IgD-negative memory B cell (primary cell): ENCODE results near the gene SLC4A2. TPM values are rescaled to one million over a fixed set of nuclear protein-coding genes. Genes with fewer than 3 reads are reported as not detected.
A peak's percentile ranks its signal among the peaks of the same experiment; 100 is the strongest.

Source experiments
- H3K27ac Mint-ChIP-seq, 3 donors: one replicate each; pipeline ENCODE4 v1.8.0; 2020 to 2022; ENCODE audit warnings: mild to moderate bottlenecking in 3 of 3, mixed read lengths in 3 of 3, moderate library complexity in 1 of 3
- H3K27me3 Mint-ChIP-seq: one replicate; pipeline ENCODE4 v1.8.0; 2021; ENCODE audit warnings: mixed read lengths
- H3K36me3 Mint-ChIP-seq: one replicate; pipeline ENCODE4 v1.8.0; 2020; ENCODE audit warnings: mild to moderate bottlenecking, mixed read lengths
- H3K4me1 Mint-ChIP-seq, 3 donors: one replicate each; pipeline ENCODE4 v1.8.0; 2020 to 2022; ENCODE audit warnings: mixed read lengths in 3 of 3, mild to moderate bottlenecking in 1 of 3
- H3K4me3 Mint-ChIP-seq, 4 donors: one replicate each; pipeline ENCODE4 v1.8.0; 2020 to 2022; ENCODE audit warnings: mild to moderate bottlenecking in 4 of 4, mixed read lengths in 4 of 4, moderate library complexity in 3 of 4
- H3K9me3 Mint-ChIP-seq, 3 donors: one replicate each; pipeline ENCODE4 v1.8.0; 2020 to 2021; ENCODE audit warnings: mixed read lengths in 3 of 3, mild to moderate bottlenecking in 1 of 3
- polyA plus RNA-seq: library from polyadenylated mRNA; unstranded; fragments of 300-500 nt; fragmentation: Illumina TruSeq; gene quantifications from one replicate; pipeline ENCODE4 v1.2.3, GENCODE V29; 2021

Gene SLC4A2
- polyA plus RNA-seq, 1 donor from 2014 or later, result 17.8 TPM

DNA sequence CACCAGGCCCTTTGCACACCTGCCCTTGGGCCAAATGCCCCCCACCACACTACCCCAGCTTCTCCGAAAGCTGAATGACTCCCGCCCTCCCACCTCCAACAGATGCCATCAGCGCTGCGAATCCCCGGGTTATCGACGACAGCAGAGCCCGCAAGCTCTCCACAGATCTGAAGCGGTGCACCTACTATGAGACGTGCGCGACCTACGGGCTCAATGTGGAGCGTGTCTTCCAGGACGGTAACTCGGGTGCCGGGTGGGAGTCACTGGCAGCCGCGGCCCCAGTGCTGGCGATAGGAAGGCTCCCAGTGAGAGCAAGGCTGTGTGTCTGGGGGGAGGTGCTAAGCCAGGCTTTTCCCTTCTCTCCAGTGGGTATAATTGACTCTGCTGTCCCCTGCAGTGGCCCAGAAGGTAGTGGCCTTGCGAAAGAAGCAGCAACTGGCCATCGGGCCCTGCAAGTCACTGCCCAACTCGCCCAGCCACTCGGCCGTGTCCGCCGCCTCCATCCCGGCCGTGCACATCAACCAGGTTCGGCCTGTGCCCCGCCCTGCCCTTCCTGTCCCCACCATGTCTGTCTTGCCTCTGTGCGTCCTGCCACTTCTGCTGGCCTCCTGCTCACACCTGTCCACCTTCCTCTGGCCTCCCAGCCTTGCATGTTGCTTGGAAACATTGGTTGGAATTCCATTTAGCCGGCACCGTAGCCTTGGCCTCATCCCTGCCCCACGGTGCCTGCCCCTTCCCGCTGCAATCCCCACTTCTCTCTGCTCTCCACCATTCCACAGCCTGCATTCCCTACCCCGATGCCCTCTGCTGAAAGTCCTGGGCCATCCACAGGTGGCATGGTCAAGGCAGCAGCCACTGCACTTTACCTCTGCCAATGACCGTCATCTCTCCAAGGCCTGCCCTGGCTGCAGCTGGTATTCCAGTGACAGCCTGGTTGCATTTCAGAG is 59.0 kb downstream of the SLC4A2 start:
- H3K4me3 Mint-ChIP-seq, result peak overlapping the region in 1 of 4 donors; percentile 62
- H3K4me1 Mint-ChIP-seq, result peaks cover 0 to 3% (median 2%) of the 10 kb centered on the region in 3 donors
- peaks cover 6% of the 10 kb centered on the region for H3K36me3 Mint-ChIP-seq
- no peaks in the 10 kb centered on the region for H3K9me3 Mint-ChIP-seq
- no peak overlapping the region for H3K27ac Mint-ChIP-seq
- H3K27me3 Mint-ChIP-seq, result peaks cover 9% of the 10 kb centered on the region

DNA sequence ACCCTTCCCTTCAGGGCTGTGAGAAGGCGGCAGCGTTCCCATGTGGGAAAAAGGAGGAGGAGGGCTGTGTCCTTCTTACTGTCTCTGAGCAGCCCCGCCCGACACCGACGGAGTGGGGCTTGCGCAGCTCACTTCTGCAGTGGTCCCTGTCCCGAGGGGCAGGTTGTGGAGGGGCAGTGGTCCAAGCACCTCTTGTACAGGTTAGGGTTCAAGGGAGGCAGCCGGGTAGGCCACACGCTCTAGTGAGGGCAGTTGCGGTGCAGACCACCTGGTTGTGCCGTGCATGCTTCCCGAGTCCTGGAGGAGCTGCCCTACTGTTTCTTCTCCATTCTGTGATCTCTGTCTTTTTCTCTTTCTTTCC is 59.6 kb downstream of the SLC4A2 start:
- H3K9me3 Mint-ChIP-seq, result no peaks in the 10 kb centered on the region
- H3K27me3 Mint-ChIP-seq, result peaks cover 4% of the 10 kb centered on the region
- H3K4me1 Mint-ChIP-seq, result peaks cover 3 to 5% (median 3%) of the 10 kb centered on the region in 3 donors
- peak overlapping the region in 1 of 4 donors; percentile 62 for H3K4me3 Mint-ChIP-seq
- peaks cover 11% of the 10 kb centered on the region for H3K36me3 Mint-ChIP-seq
- H3K27ac Mint-ChIP-seq, result peak overlapping the region in 1 of 3 donors; percentile 36

DNA sequence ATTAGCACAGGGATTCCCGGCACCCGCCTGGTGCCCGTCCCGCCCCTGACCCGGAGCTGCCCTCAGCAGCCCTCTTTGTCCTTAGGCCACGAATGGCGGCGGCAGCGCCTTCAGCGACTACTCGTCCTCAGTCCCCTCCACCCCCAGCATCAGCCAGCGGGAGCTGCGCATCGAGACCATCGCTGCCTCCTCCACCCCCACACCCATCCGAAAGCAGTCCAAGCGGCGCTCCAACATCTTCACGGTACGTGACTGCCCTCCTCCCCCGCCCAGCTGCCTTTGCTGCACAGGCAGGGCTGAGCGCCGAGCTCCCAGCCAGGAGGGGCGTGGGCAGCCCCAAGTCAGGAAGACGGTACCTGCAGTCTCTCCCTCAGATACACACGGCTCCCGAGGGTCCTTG is 60.5 kb downstream of the SLC4A2 start:
- H3K4me3 Mint-ChIP-seq, result no peak overlapping the region
- H3K36me3 Mint-ChIP-seq, result peaks cover 11% of the 10 kb centered on the region
- H3K27me3 Mint-ChIP-seq, result peaks cover 4% of the 10 kb centered on the region
- no peak overlapping the region for H3K27ac Mint-ChIP-seq
- H3K9me3 Mint-ChIP-seq, result no peaks in the 10 kb centered on the region
- peaks cover 4 to 8% (median 5%) of the 10 kb centered on the region in 3 donors for H3K4me1 Mint-ChIP-seq

DNA sequence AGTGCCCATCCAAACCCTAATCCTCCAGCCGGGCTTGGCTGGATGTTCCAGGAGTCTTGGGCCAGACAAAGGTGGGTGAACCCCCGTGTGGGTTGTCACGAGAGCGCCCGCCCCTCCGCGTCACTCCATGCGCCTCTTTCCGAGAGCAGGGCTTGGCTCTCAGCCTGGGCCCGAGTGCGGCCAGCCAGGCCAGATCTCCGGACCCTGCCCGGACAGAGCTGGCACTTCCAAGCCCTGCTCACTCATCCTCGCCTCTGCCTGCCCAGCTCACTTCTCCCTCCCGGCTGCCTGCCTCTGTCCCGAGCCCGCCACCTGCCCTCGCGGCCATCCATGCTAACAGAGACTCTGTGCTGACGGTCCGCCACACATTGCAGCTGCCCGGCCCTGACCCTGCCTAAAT is 61.5 kb downstream of the SLC4A2 start:
- Mint-ChIP-seq H3K36me3 (peaks cover 11% of the 10 kb centered on the region), H3K27me3 (peaks cover under 1% of the 10 kb centered on the region), H3K9me3 (no peaks in the 10 kb centered on the region), H3K27ac (no peak overlapping the region), H3K4me1 (peaks cover 4 to 8% (median 5%) of the 10 kb centered on the region in 3 donors), H3K4me3 (no peak overlapping the region)

DNA sequence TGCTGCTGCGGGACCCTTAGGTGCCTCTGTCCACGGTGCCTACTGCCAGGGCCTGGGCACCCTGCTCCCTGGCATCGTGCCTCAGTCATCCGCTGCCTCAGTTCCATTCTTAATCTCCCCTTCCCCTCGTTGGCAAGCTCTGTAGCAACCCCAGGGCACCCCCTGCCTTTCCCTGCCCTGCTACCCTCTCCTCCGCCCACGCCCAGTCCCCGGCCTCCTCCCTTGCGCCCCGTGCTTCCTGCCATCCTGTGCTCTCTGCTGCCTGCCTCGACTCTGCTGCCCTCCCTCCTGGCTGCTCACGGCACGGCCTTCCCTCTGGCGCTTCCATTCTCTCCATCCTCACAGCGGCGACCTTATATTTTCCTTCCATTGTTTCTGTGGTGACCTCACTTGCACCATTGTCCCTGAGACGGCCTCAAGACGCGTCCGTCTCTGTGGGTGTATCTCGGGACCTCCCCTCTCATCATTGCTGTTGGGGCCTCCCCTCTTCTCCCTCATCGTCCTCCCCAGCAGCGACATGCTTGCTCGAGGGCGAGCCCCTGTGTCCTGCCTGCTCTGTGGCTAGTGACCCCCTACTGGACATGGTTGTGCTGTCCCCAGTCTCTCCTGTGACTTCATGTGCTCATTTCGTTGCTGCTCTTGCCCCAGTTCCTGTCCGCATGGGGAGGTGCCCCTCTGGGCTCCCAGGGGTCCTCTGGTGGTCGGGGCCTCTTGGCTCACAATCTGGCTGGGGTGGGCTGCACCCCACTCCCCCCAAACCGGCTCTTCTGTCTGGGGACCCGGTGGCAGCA is 62.2 kb downstream of the SLC4A2 start:
- Mint-ChIP-seq H3K27me3 (no peaks in the 10 kb centered on the region), H3K4me3 (peak overlapping the region in 1 of 4 donors; percentile 28), H3K36me3 (peaks cover 11% of the 10 kb centered on the region), H3K4me1 (peaks cover 4 to 8% (median 5%) of the 10 kb centered on the region in 3 donors), H3K9me3 (no peaks in the 10 kb centered on the region), H3K27ac (peak overlapping the region in 1 of 3 donors; percentile 73)

DNA sequence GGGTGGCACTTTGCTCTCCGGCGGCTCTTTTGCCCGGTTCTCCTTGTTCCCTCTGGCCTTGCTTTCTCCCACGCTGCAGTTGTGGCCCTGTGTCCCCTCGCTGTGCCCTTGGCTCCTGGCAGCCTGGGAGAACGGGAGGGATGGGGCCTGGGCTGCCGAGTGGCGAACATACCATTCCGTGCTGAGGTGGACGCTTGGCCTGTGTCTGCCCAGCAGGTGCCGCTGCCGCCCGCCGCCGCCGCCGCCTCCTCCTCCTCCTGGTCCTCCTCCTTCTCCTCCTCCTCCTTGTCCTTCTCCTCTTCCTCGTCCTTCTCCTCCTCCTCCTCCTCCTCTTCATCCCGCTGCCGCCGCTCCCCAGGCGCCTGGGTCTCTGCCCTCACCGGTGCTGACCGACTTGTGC is 62.9 kb downstream of the SLC4A2 start:
- Mint-ChIP-seq H3K27me3 (no peaks in the 10 kb centered on the region), H3K9me3 (no peaks in the 10 kb centered on the region), H3K36me3 (peaks cover 11% of the 10 kb centered on the region), H3K4me3 (no peak overlapping the region), H3K27ac (peak overlapping the region in 1 of 3 donors; percentile 67), H3K4me1 (peaks cover 4 to 8% (median 5%) of the 10 kb centered on the region in 3 donors)

DNA sequence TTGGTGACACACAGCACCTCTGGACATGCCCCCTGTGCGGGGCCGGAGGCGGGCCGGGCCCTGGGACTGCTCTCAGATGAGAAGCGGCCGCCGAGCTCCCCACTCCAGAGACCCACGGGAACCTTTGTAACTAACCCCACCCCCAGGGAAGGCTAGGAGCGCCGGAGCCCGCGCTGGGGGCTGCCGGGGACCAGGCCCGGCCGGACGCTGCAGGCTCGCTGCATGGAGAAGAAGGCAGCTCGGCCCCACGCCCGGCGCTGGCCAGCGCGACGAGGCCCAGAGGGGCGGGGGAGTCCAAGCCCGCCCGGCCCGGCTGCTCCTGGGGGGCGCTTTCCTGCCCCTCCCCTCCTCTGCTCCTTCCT is 63.4 kb downstream of the SLC4A2 start:
- Mint-ChIP-seq H3K4me1 (peaks cover 4 to 8% (median 5%) of the 10 kb centered on the region in 3 donors), H3K27me3 (no peaks in the 10 kb centered on the region), H3K36me3 (peaks cover 11% of the 10 kb centered on the region), H3K4me3 (no peak overlapping the region), H3K27ac (peak overlapping the region in 1 of 3 donors; percentile 67), H3K9me3 (no peaks in the 10 kb centered on the region)

DNA sequence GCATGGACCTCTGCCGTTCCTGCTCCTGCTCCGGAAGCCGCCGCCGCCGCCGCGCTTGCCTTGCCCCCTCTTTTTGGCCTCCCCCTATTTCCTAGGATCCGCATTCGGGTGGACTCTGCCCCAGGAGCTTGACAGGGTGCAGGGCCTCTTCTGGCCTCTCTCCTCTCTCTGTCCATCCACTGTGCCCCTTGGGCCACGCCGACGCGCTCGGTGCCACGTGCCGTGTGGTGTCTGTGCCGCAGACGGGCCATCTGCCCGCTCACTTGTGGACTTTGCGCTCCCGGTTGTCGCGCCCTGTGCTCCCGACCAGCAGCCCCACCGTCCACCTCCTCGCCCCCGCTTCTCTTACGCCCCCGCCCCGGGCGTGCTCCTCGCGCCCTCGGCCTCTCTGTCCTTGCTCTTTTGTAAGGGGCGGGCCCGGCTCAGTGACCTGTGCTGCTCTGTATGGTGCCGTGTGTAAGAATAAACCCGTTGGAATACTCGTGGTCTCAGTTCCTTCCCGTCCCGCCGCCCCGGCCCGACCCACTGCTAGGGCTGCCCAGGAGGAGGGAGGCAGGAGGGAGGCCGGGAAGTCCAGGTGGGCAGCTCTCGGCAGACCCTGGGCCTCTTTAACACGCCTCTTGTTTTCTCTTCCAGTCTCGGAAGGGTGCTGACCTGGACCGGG is 63.9 kb downstream of the SLC4A2 start:
- Mint-ChIP-seq H3K4me3 (no peak overlapping the region), H3K36me3 (peaks cover 11% of the 10 kb centered on the region), H3K9me3 (no peaks in the 10 kb centered on the region), H3K27ac (peak overlapping the region in 1 of 3 donors; percentile 53), H3K27me3 (no peaks in the 10 kb centered on the region), H3K4me1 (peaks cover 4 to 8% (median 5%) of the 10 kb centered on the region in 3 donors)

DNA sequence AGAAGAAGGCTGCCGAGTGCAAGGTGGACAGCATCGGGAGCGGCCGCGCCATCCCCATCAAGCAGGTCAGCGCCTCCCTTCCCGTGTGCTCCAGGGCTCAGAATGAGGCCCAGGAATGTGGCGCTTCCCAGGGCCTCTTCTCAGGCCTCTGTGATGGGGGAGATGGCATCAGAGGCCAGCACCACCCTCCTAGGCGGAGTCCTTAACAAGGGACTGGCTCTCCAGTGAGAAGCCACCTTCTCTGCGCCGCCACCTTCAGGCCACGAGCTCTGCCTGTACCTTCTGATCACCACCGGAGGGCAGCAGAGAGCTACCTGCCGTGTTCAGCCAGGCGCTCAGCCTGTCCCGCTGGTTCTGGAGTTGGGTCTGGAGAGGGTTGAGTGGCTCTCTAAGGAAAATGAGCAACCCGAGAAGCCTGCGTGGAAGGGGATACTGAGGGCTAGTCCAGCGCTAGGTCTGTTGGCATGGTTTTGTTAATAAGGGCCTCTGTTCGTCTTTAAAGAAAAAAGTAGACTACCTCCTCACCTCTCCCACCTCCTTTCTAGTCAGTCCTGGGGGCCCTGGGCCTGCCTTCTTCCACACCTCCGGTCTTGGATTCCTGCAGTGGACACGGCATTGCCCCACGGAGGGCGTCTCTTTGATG is 64.6 kb downstream of the SLC4A2 start:
- H3K27ac Mint-ChIP-seq, result peak overlapping the region in 2 of 3 donors; percentile 23 to 53
- H3K4me1 Mint-ChIP-seq, result peaks cover 4 to 5% (median 5%) of the 10 kb centered on the region in 3 donors
- no peaks in the 10 kb centered on the region for H3K27me3 Mint-ChIP-seq
- no peaks in the 10 kb centered on the region for H3K9me3 Mint-ChIP-seq
- H3K4me3 Mint-ChIP-seq, result peak overlapping the region in 1 of 4 donors; percentile 73
- H3K36me3 Mint-ChIP-seq, result peaks cover 11% of the 10 kb centered on the region

DNA sequence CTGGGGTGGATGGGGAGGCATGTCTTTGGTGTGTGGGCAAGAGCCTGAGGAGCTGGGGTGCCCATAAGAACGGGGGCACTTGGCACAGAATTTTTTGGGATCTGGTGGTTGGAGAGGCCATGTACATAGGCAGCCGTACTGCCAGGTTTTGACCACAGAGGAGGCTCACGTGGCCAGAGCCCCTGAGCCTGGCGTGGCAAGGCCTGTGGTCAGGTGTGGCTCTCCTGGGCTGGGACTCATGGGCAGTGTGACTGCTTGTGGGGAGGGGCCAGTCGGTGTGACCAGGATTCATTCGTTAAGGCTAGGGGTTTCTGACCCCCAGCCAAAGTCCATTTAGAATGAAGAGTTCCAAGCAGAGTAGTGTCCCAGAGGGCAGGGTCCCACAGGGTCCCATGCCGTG is 65.1 kb downstream of the SLC4A2 start:
- Mint-ChIP-seq H3K36me3 (peaks cover 8% of the 10 kb centered on the region), H3K27ac (no peak overlapping the region), H3K4me1 (peaks cover 4 to 5% (median 5%) of the 10 kb centered on the region in 3 donors), H3K4me3 (peak overlapping the region in 1 of 4 donors; percentile 73), H3K9me3 (no peaks in the 10 kb centered on the region), H3K27me3 (no peaks in the 10 kb centered on the region)

DNA sequence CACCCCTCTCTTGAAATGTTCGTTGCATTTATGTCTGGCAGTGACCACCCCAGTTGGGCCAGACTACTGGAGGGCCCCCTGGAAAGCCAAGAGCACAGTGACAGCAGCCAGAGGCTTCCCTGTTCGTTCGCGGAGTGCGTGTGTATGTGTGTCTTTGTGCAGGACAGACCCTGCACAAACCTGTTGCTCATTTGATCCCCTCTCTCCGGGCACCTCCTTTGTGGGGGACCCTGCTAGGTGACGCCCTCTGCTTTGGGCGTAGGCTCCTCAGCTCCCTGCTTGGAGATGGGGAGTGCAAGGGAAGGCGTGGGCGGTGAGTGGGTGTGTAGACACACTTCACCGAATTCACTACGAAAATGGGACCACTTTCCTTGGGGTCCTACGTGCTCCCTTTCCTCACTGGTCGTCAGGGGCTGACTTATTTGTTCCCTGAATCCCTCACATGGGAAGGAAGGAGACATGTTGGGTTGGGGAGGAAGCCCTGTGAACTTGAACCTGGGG is 65.6 kb downstream of the SLC4A2 start:
- Mint-ChIP-seq H3K27ac (no peak overlapping the region), H3K4me1 (peaks cover 4 to 5% (median 5%) of the 10 kb centered on the region in 3 donors), H3K27me3 (no peaks in the 10 kb centered on the region), H3K36me3 (peaks cover 6% of the 10 kb centered on the region), H3K9me3 (no peaks in the 10 kb centered on the region), H3K4me3 (peak overlapping the region in 1 of 4 donors; percentile 73)

DNA sequence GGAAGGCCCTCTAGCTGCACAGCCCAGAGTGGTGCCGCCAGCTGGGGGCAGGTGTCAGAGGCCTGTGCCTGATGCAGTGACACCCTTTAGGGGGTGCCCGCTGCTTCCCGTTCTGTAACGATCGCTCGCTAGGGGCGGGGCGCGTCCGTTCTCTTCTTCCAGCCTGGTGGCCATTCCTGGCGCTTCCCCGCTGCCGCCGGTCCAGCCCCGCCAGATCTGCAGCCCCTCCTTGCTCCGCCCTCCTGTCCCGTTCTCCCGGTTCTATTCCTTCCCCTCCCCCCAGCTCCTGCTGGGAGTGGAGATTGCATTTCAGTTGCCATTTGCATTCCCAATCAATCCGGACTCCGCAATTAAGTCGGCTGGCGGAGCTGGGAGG is 66.1 kb downstream of the SLC4A2 start:
- H3K27me3 Mint-ChIP-seq, result no peaks in the 10 kb centered on the region
- no peak overlapping the region for H3K27ac Mint-ChIP-seq
- H3K4me3 Mint-ChIP-seq, result no peak overlapping the region
- H3K4me1 Mint-ChIP-seq, result peaks cover 4 to 5% (median 5%) of the 10 kb centered on the region in 3 donors
- no peaks in the 10 kb centered on the region for H3K9me3 Mint-ChIP-seq
- H3K36me3 Mint-ChIP-seq, result peaks cover 6% of the 10 kb centered on the region

DNA sequence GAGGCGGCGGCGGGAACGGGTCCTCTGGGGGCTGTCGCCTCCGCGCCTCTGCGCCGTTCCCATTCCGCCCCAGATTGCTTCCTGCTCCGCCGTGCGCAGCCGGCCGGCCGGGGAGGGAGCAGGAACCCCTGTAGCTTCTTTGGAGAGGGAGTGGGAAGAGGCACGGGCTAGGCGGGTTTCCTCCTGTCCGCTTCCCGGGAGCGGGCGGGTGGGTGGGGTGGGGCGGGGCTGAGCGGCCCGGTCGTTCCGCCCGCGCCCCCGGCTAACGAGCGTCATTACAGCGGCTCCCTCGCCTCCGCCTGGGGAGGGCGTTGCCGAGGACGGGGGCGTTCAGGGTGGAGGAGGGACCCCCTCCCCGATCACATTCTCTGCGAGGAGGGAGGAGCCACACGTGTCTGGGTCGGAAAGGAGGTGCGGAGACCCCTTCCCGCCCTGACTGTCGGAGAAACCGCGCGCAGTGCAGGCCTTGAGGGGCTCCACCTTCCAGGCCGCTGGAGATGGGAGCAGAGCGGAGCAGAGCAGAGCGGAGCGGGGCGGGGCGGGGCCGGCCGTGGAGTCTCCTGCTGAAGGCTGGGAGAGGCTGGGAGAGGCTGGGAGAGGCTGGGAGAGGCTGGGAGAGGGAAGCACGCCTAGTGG is 66.6 kb downstream of the SLC4A2 start:
- Mint-ChIP-seq H3K4me1 (peaks cover 4 to 5% (median 5%) of the 10 kb centered on the region in 3 donors), H3K27me3 (no peaks in the 10 kb centered on the region), H3K36me3 (peaks cover 6% of the 10 kb centered on the region), H3K27ac (no peak overlapping the region), H3K4me3 (no peak overlapping the region), H3K9me3 (no peaks in the 10 kb centered on the region)
